Measurements from ENCODE around the gene SMARCC2. TPM values are rescaled to one million over a fixed set of nuclear protein-coding genes. Genes with fewer than 3 reads are reported as not detected.

The SMARCC2 gene
- total and polyA plus RNA-seq, 2 of the 13 experiments (the other 11 are each of a cell fraction or from before 2014, with no cell fraction given), result 21.3 to 24.1 TPM

- TF ChIP-seq HOXA7 (CRISPR knock-in tag; IDR thresholded peaks at IDR 0.05) (no peak), NR2C2 (CRISPR knock-in tag; IDR thresholded peaks at IDR 0.05; ENCODE audit: borderline replicate concordance) (peak; percentile 28; the same call in 1 of the 2 replicates), GRHL1 (CRISPR knock-in tag; conservative IDR thresholded peaks at IDR 0.05) (no peak), STAG1 (CRISPR knock-in tag; IDR thresholded peaks at IDR 0.05) (peak; percentile 45), ZMAT3 (CRISPR knock-in tag; conservative IDR thresholded peaks at IDR 0.05) (no peak; the same call in 1 of the 2 replicates), IKZF4 (CRISPR knock-in tag; IDR thresholded peaks at IDR 0.05; ENCODE audit: borderline replicate concordance, low read depth, not compliant biosample characterization) (no peak), ZNF143 (CRISPR knock-in tag; IDR thresholded peaks at IDR 0.05) (no peak), ZNF577 (CRISPR knock-in tag; IDR thresholded peaks at IDR 0.05; ENCODE audit: borderline replicate concordance, low read depth) (no peak), RFXAP (CRISPR knock-in tag; IDR thresholded peaks at IDR 0.05; ENCODE audit: borderline replicate concordance) (peak; percentile 91), ZNF484 (CRISPR knock-in tag; IDR thresholded peaks at IDR 0.05; ENCODE audit: borderline replicate concordance, low read depth) (no peak), RFXANK (CRISPR knock-in tag; IDR thresholded peaks at IDR 0.05) (peak; percentile 89; the same call in 1 of the 2 replicates), ATF7-NPFF (CRISPR knock-in tag; IDR thresholded peaks at IDR 0.05; ENCODE audit: low read depth) (peak; percentile 68; the same call in 1 of the 2 replicates), CEBPZ (IDR thresholded peaks at IDR 0.05; ENCODE audit: low read length) (no peak), SP1 (IDR thresholded peaks at IDR 0.05) (no peak), SP1 (CRISPR knock-in tag; IDR thresholded peaks at IDR 0.05) (peak; percentile 55; the same call in 1 of the 2 replicates), ZNF530 (CRISPR knock-in tag; IDR thresholded peaks at IDR 0.05; ENCODE audit: low read depth) (no peak), FOXP1 (IDR thresholded peaks at IDR 0.05) (no peak), FOXP1 (CRISPR knock-in tag; IDR thresholded peaks at IDR 0.05) (no peak), AKAP8 (CRISPR knock-in tag; IDR thresholded peaks at IDR 0.05) (peak; percentile 43; the same call in 1 of the 2 replicates), ZNF501 (CRISPR knock-in tag; IDR thresholded peaks at IDR 0.05) (peak; percentile 86), SKI (IDR thresholded peaks at IDR 0.05; ENCODE audit: partially characterized antibody) (peak; percentile 74), ZNF589 (CRISPR knock-in tag; conservative IDR thresholded peaks at IDR 0.05) (no peak), ZNF431 (CRISPR knock-in tag; IDR thresholded peaks at IDR 0.05; ENCODE audit: borderline replicate concordance, low read depth) (no peak)
- TF ChIP-seq, protein P1, sequence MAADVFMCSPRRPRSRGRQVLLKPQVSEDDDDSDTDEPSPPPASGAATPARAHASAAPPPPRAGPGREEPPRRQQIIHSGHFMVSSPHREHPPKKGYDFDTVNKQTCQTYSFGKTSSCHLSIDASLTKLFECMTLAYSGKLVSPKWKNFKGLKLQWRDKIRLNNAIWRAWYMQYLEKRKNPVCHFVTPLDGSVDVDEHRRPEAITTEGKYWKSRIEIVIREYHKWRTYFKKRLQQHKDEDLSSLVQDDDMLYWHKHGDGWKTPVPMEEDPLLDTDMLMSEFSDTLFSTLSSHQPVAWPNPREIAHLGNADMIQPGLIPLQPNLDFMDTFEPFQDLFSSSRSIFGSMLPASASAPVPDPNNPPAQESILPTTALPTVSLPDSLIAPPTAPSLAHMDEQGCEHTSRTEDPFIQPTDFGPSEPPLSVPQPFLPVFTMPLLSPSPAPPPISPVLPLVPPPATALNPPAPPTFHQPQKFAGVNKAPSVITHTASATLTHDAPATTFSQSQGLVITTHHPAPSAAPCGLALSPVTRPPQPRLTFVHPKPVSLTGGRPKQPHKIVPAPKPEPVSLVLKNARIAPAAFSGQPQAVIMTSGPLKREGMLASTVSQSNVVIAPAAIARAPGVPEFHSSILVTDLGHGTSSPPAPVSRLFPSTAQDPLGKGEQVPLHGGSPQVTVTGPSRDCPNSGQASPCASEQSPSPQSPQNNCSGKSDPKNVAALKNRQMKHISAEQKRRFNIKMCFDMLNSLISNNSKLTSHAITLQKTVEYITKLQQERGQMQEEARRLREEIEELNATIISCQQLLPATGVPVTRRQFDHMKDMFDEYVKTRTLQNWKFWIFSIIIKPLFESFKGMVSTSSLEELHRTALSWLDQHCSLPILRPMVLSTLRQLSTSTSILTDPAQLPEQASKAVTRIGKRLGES (CRISPR knock-in tag; IDR thresholded peaks at IDR 0.05; ENCODE audit: borderline replicate concordance), result no peak
Measured at GRCh38 chr12:56224102-56224701, 34.9 kb upstream of the SMARCC2 start, which contains the start of gene NABP2 (continued).
